ELF-1 (cell line): ENCODE results near the gene KCTD4.

Source experiments
- DNase-seq: peaks from one replicate; pipeline ENCODE4 v3.0.0-alpha.2; 2016; ENCODE audit warnings: low read depth, low spot score

The KCTD4 gene

GRCh38 chr13:45178349-45179162, 22.3 kb downstream of the KCTD4 start:
- no peak for DNase-seq

- DNase-seq = no peak
Observed at GRCh38 chr13:45174478-45174877, 26.4 kb downstream of the KCTD4 start.

- DNase-seq = no peak
Observed at GRCh38 chr13:45168555-45168930, 32.3 kb downstream of the KCTD4 start.

DNA sequence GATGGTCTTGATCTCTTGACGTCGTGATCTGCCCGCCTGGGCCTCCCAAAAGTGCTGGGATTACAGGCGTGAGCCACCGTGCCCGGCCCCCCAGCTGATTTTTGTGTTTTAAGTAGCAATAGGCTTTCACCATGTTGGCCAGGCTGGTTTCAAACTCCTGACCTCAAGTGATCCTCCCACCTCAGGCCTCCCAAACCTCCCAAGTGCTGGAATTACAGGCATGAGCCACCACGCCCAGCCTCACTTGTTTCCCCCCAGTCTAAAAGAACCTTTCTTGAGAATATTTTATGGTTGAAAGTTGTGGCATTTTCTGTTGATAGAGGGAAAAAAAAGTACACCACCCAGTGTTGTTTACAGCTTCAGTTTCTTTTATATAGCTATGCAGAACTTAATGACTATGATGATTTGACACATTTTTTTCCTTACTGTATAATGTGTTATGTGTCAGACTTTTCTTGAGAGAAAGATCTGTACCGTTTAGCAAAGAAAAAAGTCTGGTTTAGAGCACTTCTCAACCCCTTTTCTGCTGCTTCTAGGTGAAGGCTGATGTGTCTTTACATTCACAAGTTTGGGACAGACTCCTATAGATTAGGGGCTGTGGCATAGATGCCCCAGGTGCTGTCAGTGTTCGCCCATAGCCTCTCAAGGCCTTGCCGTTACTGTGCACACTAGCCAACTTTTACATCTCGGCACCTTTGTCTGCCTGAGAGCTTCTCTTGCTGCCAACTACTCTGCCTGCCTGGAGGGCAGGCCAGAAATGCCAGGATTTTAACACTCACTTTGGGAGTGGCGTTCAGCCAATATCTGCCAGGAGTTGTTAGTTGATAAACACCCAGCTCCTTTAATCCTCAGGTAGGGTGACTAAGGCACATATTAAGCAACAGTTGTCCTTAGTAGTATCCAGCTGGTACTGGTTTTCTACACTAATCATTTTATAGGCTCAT, 33.0 kb downstream of the KCTD4 start:
- DNase-seq = no peak

GRCh38 chr13:45166858-45167257, 34.0 kb downstream of the KCTD4 start:
- DNase-seq = no peak

DNA sequence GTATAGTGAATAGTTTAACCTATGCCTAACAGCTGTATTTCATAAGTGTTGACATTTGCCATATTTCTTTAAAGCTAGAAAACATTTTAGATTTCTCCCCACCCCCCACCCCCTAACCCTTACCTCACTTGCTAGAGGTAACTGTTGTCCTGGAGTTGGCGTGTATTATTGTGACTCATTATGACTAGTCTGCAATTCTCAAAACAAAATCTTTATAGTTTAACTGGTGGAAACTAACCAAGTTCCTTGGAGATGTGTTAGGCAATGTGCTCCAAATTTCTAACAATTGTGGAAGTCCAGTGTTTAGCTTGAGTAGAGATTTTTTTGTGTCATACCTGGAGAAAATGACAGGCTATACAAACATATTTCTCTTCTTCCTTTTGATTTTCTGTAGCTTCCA, 38.0 kb downstream of the KCTD4 start:
- no peak for DNase-seq

GRCh38 chr13:45162194-45162593, 38.7 kb downstream of the KCTD4 start:
- no peak for DNase-seq

- no peak for DNase-seq
Observed at GRCh38 chr13:45156565-45157361, 44.1 kb downstream of the KCTD4 start.

DNA sequence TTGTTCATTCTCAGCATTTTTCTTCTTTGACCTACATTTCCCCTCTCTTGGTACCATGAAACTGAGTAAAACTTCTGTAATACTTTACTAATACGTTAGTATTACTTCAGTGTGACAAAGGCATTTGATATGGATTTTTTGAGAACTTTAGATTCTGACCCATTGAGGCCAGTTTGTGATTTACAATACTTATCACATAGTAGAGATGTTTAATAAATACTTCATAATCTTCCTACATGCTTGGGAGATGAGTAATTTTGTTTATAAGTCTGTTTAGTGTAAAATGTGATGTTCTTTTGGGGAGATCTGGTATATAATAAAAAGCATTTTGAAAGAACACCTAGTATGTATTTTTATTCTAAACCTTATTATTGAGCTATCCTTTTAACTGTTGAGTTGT, 50.9 kb downstream of the KCTD4 start:
- DNase-seq = no peak

DNA sequence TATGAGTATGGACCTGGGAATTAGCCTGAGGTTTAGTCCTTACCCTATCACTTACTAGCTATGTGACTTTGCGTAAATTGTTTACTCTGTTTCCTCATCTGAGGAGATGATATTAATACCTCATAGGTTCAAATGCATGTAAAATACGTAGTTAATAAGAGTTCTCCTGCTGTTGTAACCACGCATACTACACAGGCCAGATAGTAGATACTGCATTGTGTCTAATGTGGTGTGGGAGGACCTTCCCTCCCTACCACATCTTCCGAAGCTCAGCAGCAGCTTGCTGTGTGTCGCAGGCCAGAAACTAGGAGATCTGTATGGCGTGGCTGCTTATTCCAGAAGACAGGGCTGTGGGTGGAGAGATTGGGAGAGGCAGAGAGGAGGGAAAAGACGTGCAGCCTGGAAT, 57.5 kb downstream of the KCTD4 start:
- DNase-seq = no peak
